Measurements from ENCODE around the gene JADE2.

DNA sequence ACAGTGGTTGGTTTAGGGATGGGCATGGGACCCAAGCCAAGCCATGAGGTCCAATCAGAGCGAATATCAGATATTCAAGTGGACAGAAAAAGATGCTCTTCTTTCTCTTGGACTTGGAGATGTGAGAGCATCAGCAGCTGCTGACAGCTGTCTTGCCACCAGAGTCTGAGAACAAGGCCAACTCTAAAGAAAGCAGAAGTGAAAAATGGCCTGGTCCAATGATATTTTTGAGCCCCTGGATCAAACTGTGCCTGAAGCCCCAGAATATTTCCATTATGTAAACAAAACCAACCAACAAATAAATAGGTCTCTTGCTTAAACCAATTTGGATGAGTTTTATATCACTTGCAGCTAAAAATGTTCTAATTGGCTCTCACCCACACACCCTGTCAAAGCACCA is 30.7 kb upstream of the JADE2 start:
- TF ChIP-seq, protein P1, sequence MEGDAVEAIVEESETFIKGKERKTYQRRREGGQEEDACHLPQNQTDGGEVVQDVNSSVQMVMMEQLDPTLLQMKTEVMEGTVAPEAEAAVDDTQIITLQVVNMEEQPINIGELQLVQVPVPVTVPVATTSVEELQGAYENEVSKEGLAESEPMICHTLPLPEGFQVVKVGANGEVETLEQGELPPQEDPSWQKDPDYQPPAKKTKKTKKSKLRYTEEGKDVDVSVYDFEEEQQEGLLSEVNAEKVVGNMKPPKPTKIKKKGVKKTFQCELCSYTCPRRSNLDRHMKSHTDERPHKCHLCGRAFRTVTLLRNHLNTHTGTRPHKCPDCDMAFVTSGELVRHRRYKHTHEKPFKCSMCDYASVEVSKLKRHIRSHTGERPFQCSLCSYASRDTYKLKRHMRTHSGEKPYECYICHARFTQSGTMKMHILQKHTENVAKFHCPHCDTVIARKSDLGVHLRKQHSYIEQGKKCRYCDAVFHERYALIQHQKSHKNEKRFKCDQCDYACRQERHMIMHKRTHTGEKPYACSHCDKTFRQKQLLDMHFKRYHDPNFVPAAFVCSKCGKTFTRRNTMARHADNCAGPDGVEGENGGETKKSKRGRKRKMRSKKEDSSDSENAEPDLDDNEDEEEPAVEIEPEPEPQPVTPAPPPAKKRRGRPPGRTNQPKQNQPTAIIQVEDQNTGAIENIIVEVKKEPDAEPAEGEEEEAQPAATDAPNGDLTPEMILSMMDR (IDR thresholded peaks at IDR 0.05), result no peak
- no peak for TF ChIP-seq POLR2A (IDR thresholded peaks at IDR 0.05)

Measured in heart left ventricle (tissue), 13 donors.